Measurements from ENCODE around the gene GALNT18. TPM values are rescaled to one million over a fixed set of nuclear protein-coding genes. Genes with fewer than 3 reads are reported as not detected.

Gene GALNT18
- total RNA-seq, 1 donor from 2014 or later = 19.0 TPM

- DNase-seq (ENCODE audit: low spot score) (no peak), ATAC-seq (no peak)
- intact Hi-C loops (cut with DNase I) = no loop called here
Observed at GRCh38 chr11:11322101-11322500, 299.7 kb downstream of the GALNT18 start.

GRCh38 chr11:11320825-11321224 lies 301.0 kb downstream of the GALNT18 start:
- no peak for ATAC-seq
- intact Hi-C loops (cut with DNase I) = no loop called here
- no peak for DNase-seq (ENCODE audit: low spot score)

- DNase-seq (ENCODE audit: low spot score) (no peak), ATAC-seq (peak; percentile 58)
- intact Hi-C loops (cut with DNase I) = no loop called here
Observed at GRCh38 chr11:11318961-11319360, 302.8 kb downstream of the GALNT18 start.

DNA sequence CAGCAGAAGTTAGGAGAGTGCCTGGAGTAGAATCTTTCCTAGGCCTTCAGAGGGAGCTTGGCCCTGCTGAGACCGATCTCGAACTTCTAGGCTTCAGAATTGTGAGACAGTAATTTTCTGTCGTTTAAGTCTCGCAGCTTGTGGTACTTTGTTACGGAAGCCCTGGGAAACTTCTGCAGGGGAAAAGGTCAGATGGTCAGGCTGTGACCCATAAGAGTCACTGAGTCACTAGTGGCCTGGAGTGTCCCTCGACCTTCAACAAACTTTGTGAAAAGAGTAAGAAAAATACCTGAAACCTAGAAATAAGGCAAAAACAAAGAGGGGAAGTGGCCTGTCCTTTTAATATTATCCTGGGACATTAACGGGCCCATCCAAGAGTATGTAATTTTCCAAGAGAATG lies 303.3 kb downstream of the GALNT18 start:
- DNase-seq (ENCODE audit: low spot score) (no peak), ATAC-seq (no peak)
- intact Hi-C loops (cut with DNase I) = no loop called here

GRCh38 chr11:11316651-11317230 lies 305.1 kb downstream of the GALNT18 start:
- intact Hi-C loops (cut with DNase I) = no loop called here
- DNase-seq (ENCODE audit: low spot score) (no peak), ATAC-seq (no peak)

- DNase-seq (ENCODE audit: low spot score) (no peak), ATAC-seq (no peak)
- intact Hi-C loops (cut with DNase I) = no loop called here
Observed at GRCh38 chr11:11313902-11314692, 307.7 kb downstream of the GALNT18 start.

DNA sequence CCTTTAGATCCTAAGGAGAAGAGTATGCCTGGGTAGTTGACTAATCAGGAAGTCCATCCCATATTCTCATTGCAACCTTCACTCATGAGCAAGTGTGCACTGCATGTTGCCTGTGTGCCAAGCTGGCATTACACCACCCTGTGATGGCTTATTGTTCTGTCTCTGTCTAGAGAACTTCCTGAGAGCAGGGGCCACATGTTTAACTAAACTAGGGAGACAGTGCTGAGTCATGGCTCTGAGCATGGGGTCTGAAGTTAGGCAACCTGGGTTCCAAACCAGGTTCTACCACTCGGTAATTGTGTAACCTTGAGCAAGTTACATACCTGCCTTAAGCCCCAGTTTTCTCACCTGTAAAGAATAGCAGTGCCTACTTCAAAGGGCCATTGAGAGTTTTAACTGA lies 308.4 kb downstream of the GALNT18 start:
- DNase-seq (ENCODE audit: low spot score) = no peak
- intact Hi-C loops (cut with DNase I) = no loop called here
- no peak for ATAC-seq

- ATAC-seq = no peak
- intact Hi-C loops (cut with DNase I) = no loop called here
- DNase-seq (ENCODE audit: low spot score) = no peak
Observed at GRCh38 chr11:11312738-11313137, 309.1 kb downstream of the GALNT18 start.

- ATAC-seq (no peak), DNase-seq (ENCODE audit: low spot score) (no peak)
- intact Hi-C loops (cut with DNase I) = no loop called here
Observed at GRCh38 chr11:11311169-11311568, 310.6 kb downstream of the GALNT18 start.

DNA sequence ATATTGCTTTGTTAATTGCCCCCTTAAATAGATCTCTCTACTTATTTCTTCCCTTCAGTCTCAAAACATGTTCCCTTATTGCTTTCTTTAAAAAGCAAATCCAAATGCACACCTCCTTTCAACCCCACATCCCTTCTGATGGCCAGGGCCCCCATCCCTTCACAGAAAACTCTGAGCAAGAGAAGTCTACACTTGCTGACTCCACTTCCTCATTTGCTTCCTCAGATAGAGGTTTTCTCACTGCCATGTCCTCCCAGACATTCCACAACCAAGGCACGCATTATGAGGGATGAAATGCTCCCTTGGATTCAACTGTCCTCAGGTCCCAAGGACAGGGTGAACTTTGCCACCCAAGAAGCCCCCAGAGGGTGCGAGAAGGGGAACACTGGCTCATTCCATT lies 311.9 kb downstream of the GALNT18 start:
- DNase-seq (ENCODE audit: low spot score) (no peak), ATAC-seq (no peak)
- intact Hi-C loops (cut with DNase I) = no loop called here

GRCh38 chr11:11308249-11308648 lies 313.6 kb downstream of the GALNT18 start:
- intact Hi-C loops (cut with DNase I) = no loop called here
- ATAC-seq = no peak

DNA sequence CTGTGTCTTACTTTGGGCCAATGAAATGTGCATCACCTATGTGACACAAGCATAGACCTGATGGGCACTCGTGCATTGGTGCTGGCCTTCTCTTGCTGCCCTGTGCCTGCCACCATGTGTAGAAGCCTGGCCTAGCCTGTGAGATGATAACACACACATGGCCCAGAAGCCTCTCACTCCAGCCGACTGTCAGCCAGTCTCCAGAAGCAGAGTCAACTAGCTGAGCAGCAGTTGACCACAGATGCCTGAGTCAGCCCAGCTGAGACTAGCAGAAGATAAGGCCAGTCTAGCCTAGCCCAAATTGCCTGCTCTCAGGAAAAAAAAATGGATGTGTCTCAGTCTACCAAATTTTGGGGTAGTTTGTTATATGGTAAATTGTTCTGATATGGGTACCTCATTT lies 314.9 kb downstream of the GALNT18 start:
- ATAC-seq = no peak
- DNase-seq (ENCODE audit: low spot score) = no peak
- intact Hi-C loops (cut with DNase I) = no loop called here

More at GRCh38 chr11:11308249-11308648, 313.6 kb downstream of the GALNT18 start:
- DNase-seq (ENCODE audit: low spot score) = no peak

DNA sequence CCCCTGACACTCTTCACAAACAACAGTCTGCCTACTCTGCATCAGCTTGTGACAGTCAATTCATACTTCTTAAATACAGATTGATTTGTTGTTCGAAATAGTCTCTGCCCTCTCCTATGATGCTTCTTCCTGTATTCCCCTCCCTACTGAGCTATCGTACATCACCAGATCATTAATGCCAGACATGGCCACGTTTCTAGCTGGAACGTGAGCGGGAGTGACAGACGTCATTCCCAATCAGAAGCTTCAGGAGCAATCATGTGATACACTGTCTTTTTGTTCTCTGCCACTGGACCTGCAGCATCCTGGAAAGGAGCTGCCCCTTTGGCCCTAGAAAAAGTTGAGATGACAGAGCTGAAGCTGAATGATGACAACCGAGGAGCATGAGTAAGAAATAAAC lies 317.3 kb downstream of the GALNT18 start:
- DNase-seq (ENCODE audit: low spot score) (no peak), ATAC-seq (no peak)
- intact Hi-C loops (cut with DNase I) = no loop called here

GRCh38 chr11:11302565-11302964 lies 319.2 kb downstream of the GALNT18 start:
- intact Hi-C loops (cut with DNase I) = no loop called here
- ATAC-seq = no peak
- DNase-seq (ENCODE audit: low spot score) = no peak

DNA sequence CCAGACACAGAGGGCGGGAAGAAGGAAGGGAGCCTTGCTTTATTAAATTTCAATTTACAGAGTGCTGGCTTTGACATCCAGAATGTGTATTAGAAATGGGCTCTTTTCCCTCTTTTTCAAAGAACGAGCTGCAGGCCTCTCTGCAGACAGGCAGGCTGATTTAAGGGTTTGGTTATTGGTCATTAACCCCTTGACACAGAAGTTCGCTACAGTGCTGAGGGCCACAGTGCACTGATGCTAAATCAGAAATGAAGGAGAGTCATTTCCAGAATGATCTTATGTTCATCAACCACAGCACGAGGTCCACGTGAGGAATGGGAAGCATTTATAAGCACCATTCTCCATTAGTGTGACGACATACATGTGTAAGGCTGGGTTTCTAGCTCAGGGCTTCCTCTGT lies 320.6 kb downstream of the GALNT18 start:
- no peak for ATAC-seq
- intact Hi-C loops (cut with DNase I) = no loop called here
- DNase-seq (ENCODE audit: low spot score) = no peak

- no peak for DNase-seq (ENCODE audit: low spot score)
- intact Hi-C loops (cut with DNase I) = no loop called here
- ATAC-seq = no peak
Observed at GRCh38 chr11:11297578-11297977, 324.2 kb downstream of the GALNT18 start.

- DNase-seq (ENCODE audit: low spot score) = no peak
- intact Hi-C loops (cut with DNase I) = no loop called here
- no peak for ATAC-seq
Observed at GRCh38 chr11:11296434-11296833, 325.4 kb downstream of the GALNT18 start.

GRCh38 chr11:11294551-11294855 lies 327.3 kb downstream of the GALNT18 start:
- ATAC-seq (no peak), DNase-seq (ENCODE audit: low spot score) (no peak)
- intact Hi-C loops (cut with DNase I) = no loop called here

- DNase-seq (ENCODE audit: low spot score) (no peak), ATAC-seq (no peak)
- intact Hi-C loops (cut with DNase I) = no loop called here
Observed at GRCh38 chr11:11293798-11294550, 327.8 kb downstream of the GALNT18 start.

DNA sequence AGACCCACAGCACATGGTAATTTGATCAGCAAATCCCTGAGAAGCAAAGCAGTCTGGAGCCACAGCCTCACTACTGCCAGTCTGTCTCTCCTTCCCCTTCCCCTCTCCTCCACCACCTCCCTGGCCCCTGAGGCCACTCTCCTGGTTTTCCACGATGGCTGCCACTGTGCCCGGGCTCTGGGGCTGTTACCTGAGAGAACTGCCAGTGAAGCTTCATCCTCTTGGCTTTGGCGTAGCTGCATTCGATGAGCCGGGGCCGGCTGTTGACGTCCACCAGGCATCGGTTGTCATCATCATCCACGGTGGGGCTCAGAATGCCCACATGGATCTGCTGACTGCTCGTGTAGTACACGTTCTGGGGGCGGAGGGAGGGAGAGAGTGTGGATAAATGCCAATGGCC lies 329.0 kb downstream of the GALNT18 start:
- intact Hi-C loops (cut with DNase I) = no loop called here
- no peak for DNase-seq (ENCODE audit: low spot score)
- no peak for ATAC-seq
